Measurements from ENCODE around the gene CAV3. TPM values are rescaled to one million over a fixed set of nuclear protein-coding genes. Genes with fewer than 3 reads are reported as not detected.

The CAV3 gene
- total RNA-seq, 2 experiments from 2014 or later = not detected

GRCh38 chr3:8727605-8728512 lies 5.7 kb upstream of the CAV3 start:
- DNase-seq (no peak), ATAC-seq (ENCODE audit: poor library complexity) (no peak)
- H3K27ac Mint-ChIP-seq = no peak overlapping the region
- Histone ChIP-seq H3K27me3 (ENCODE audit: control insufficient read depth in 1 of 2, insufficient read depth in 2 of 2, low read length in 2 of 2) (peaks cover 0 to 2% of the 10 kb centered on the region in 2 experiments), H3K9me3 (ENCODE audit: control insufficient read depth in 1 of 2, insufficient read depth in 1 of 2, low read length in 2 of 2) (peaks cover 0 to 16% of the 10 kb centered on the region in 2 experiments), H3K36me3 (ENCODE audit: insufficient read depth, low read length) (no peaks in the 10 kb centered on the region), H3K4me1 (ENCODE audit: insufficient read depth, low read length) (no peaks in the 10 kb centered on the region), H3K4me3 (ENCODE audit: low read length) (no peak overlapping the region), H3K27ac (ENCODE audit: low read depth in 1 of 2, low read length in 2 of 2) (no peak overlapping the region)
- H3K9me3 Mint-ChIP-seq = peaks cover 4% of the 10 kb centered on the region
- no peak for TF ChIP-seq CTCF (IDR thresholded peaks at IDR 0.05)
- CTCF ChIA-PET = no interaction called here
- POLR2A ChIA-PET = no interaction called here
- H3K27me3 Mint-ChIP-seq = peaks cover 7% of the 10 kb centered on the region
- H3K36me3 Mint-ChIP-seq (ENCODE audit: low read depth) = no peaks in the 10 kb centered on the region
- H3K4me3 Mint-ChIP-seq = no peak overlapping the region
- no peaks in the 10 kb centered on the region for H3K4me1 Mint-ChIP-seq (ENCODE audit: low read depth)
- intact Hi-C loops (cut with DNase I, micrococcal nuclease) = no loop called here

- ChIA-PET POLR2A (no interaction called here), CTCF (interaction anchor here (0.5 kb wide), 1 partner anchor 1294 kb away, joined by 3 read pairs; no protein-coding TSS in a partner anchor)
- no peak overlapping the region for H3K4me3 Mint-ChIP-seq
- intact Hi-C loops (cut with DNase I, micrococcal nuclease) = no loop called here
- no peaks in the 10 kb centered on the region for H3K4me1 Mint-ChIP-seq (ENCODE audit: low read depth)
- Histone ChIP-seq H3K4me3 (ENCODE audit: low read length) (no peak overlapping the region), H3K4me1 (ENCODE audit: insufficient read depth, low read length) (no peaks in the 10 kb centered on the region), H3K27me3 (ENCODE audit: control insufficient read depth in 1 of 2, insufficient read depth in 2 of 2, low read length in 2 of 2) (peaks cover 0 to 2% of the 10 kb centered on the region in 2 experiments), H3K36me3 (ENCODE audit: insufficient read depth, low read length) (no peaks in the 10 kb centered on the region), H3K27ac (ENCODE audit: low read depth in 1 of 2, low read length in 2 of 2) (no peak overlapping the region), H3K9me3 (ENCODE audit: control insufficient read depth in 1 of 2, insufficient read depth in 1 of 2, low read length in 2 of 2) (peaks cover 0 to 16% of the 10 kb centered on the region in 2 experiments)
- no peaks in the 10 kb centered on the region for H3K9me3 Mint-ChIP-seq
- no peaks in the 10 kb centered on the region for H3K36me3 Mint-ChIP-seq (ENCODE audit: low read depth)
- ATAC-seq (ENCODE audit: poor library complexity) (no peak), DNase-seq (no peak)
- no peak overlapping the region for H3K27ac Mint-ChIP-seq
- peaks cover 7% of the 10 kb centered on the region for H3K27me3 Mint-ChIP-seq
- TF ChIP-seq CTCF (IDR thresholded peaks at IDR 0.05) = no peak
Measured at GRCh38 chr3:8729479-8729878, 4.1 kb upstream of the CAV3 start.

GRCh38 chr3:8730656-8731055 lies 2.9 kb upstream of the CAV3 start:
- no peak overlapping the region for H3K27ac Mint-ChIP-seq
- no peaks in the 10 kb centered on the region for H3K9me3 Mint-ChIP-seq
- peaks cover 7% of the 10 kb centered on the region for H3K27me3 Mint-ChIP-seq
- Histone ChIP-seq H3K36me3 (ENCODE audit: insufficient read depth, low read length) (no peaks in the 10 kb centered on the region), H3K27ac (ENCODE audit: low read depth in 1 of 2, low read length in 2 of 2) (no peak overlapping the region), H3K4me1 (ENCODE audit: insufficient read depth, low read length) (no peaks in the 10 kb centered on the region), H3K27me3 (ENCODE audit: control insufficient read depth in 1 of 2, insufficient read depth in 2 of 2, low read length in 2 of 2) (peaks cover 0 to 2% of the 10 kb centered on the region in 2 experiments), H3K4me3 (ENCODE audit: low read length) (no peak overlapping the region), H3K9me3 (ENCODE audit: control insufficient read depth in 1 of 2, insufficient read depth in 1 of 2, low read length in 2 of 2) (peaks cover 0 to 8% of the 10 kb centered on the region in 2 experiments)
- ATAC-seq (ENCODE audit: poor library complexity) = no peak
- CTCF ChIA-PET = no interaction called here
- H3K4me1 Mint-ChIP-seq (ENCODE audit: low read depth) = no peaks in the 10 kb centered on the region
- H3K36me3 Mint-ChIP-seq (ENCODE audit: low read depth) = no peaks in the 10 kb centered on the region
- intact Hi-C loops (cut with DNase I, micrococcal nuclease) = no loop called here
- no peak for TF ChIP-seq CTCF (IDR thresholded peaks at IDR 0.05)
- H3K4me3 Mint-ChIP-seq = no peak overlapping the region
- POLR2A ChIA-PET = no interaction called here
- no peak for DNase-seq

Data from CD4-positive, alpha-beta T cell (primary cell).